Activated CD4-positive, alpha-beta T cell treated with anti-CD3 and anti-CD28 coated beads for 36 hours (primary cell): ENCODE results near the gene DFFA. TPM values are rescaled to one million over a fixed set of nuclear protein-coding genes. Genes with fewer than 3 reads are reported as not detected.
"Not testable (repeated sequence)": the region's sequence is repeated elsewhere in the genome, so short reads cannot be mapped to it uniquely, and the experiment has no call there.

Source experiments
- ATAC-seq: fragments of 200-7000 bp; cut with Tn5 transposase; one replicate; pipeline ENCODE4 v1.10.0; 2021; ENCODE audit warnings: mild to moderate bottlenecking, moderate library complexity
- CTCF ChIA-PET: fragments of 350-600 bp; sonication (Branson Sonifier 250); formaldehyde crosslinking; loops from one replicate; lab custom pipeline; 2021; ENCODE audit warnings: antibody characterized with exemption; lab: Charles Lee
- POLR2A ChIA-PET: fragments of 350-600 bp; sonication (Branson Sonifier 250); formaldehyde crosslinking; loops from one replicate; lab custom pipeline; 2021; ENCODE audit warnings: antibody characterized with exemption, inconsistent platforms; lab: Charles Lee
- DNase-seq: peaks from one replicate; pipeline ENCODE4 v3.0.0-alpha.2; 2020
- H3K27ac Mint-ChIP-seq: one replicate; pipeline ENCODE4 v1.8.0; 2021; ENCODE audit warnings: mixed read lengths
- H3K27me3 Mint-ChIP-seq: one replicate; pipeline ENCODE4 v1.8.0; 2021; ENCODE audit warnings: mixed read lengths
- H3K36me3 Mint-ChIP-seq: one replicate; pipeline ENCODE4 v1.8.0; 2021; ENCODE audit warnings: low read depth, mixed read lengths
- H3K4me1 Mint-ChIP-seq: one replicate; pipeline ENCODE4 v1.8.0; 2021; ENCODE audit warnings: mixed read lengths
- H3K4me3 Mint-ChIP-seq: one replicate; pipeline ENCODE4 v1.8.0; 2021; ENCODE audit warnings: mild to moderate bottlenecking, moderate library complexity, mixed read lengths
- H3K9me3 Mint-ChIP-seq: one replicate; pipeline ENCODE4 v1.8.0; 2021; ENCODE audit warnings: low read depth, mixed read lengths
- intact Hi-C, 2 experiments: fragments of 100-400 bp; cut with DNase I in 1 of 2; cut with micrococcal nuclease in 1 of 2; formaldehyde crosslinking; loops; one replicate each; pipeline versions ENCODE4 v1.14.2 to v1.15.1; 2022 to 2024; cut with DNase I, micrococcal nuclease
- total RNA-seq, 2 experiments: library from RNA; stranded (reverse); gene quantifications; one replicate each; pipeline ENCODE4 v1.2.3, GENCODE V29; 2021

The DFFA gene
- total RNA-seq, 2 experiments from 2014 or later: 45.7 to 46.4 TPM

DNA sequence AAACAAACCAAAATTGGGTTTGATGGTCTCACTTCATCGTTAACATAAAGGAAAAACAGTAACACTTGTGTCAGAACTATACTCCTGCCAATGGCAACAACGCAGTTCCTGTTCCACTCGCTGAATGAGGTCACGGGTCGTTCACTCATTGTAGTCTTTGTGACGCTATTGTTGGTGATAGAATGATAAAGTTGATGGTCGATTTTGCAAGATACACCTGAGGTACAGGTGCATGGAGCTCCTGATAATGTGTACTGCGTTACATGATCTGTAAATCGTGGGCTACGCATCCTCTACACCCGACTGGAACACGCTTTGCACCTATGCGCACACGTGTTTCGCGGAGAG, 42.5 kb downstream of the DFFA start:
- DNase-seq (peak; percentile 74), ATAC-seq (peak; percentile 24)
- Mint-ChIP-seq H3K27ac (peak overlapping the region; percentile 92), H3K4me1 (peaks cover 22% of the 10 kb centered on the region), H3K36me3 (no peaks in the 10 kb centered on the region), H3K4me3 (peak overlapping the region; percentile 76), H3K9me3 (no peaks in the 10 kb centered on the region), H3K27me3 (no peaks in the 10 kb centered on the region)
- intact Hi-C loops: loop anchor here (1.0 to 5.0 kb wide), 16 partner anchors 31 to 842 kb away; partner anchors contain the start of genes DFFA (in 2 of the 2), CTNNBIP1 (in 1 of the 2), LZIC (in 1 of the 2) and NMNAT1 (in 1 of the 2)
- POLR2A ChIA-PET: interaction anchor here (0.6 to 0.9 kb wide), 2 partner anchors 146 to 1479 kb away, joined by 3 read pairs; no protein-coding TSS in a partner anchor
- CTCF ChIA-PET: interaction anchor here (0.6 to 3.3 kb wide), 15 partner anchors 14 to 607 kb away, joined by 3 to 36 read pairs (median 4); partner anchors contain the start of genes DFFA, KIF1B, LZIC and NMNAT1

GRCh38 chr1:10428984-10429383, 43.3 kb downstream of the DFFA start:
- H3K9me3 Mint-ChIP-seq: no peaks in the 10 kb centered on the region
- ChIA-PET CTCF (interaction anchor here (0.5 to 3.3 kb wide), 12 partner anchors 15 to 775 kb away, joined by 3 to 36 read pairs (median 6); partner anchors contain the start of genes DFFA and KIF1B), POLR2A (no interaction called here)
- no peak for ATAC-seq
- intact Hi-C loops: loop anchor here (1.0 to 5.0 kb wide), 9 partner anchors 30 to 555 kb away; partner anchors contain the start of genes KIF1B (in 1 of the 2) and PGD (in 1 of the 2)
- peaks cover 22% of the 10 kb centered on the region for H3K4me1 Mint-ChIP-seq
- peak overlapping the region; percentile 76 for H3K4me3 Mint-ChIP-seq
- no peak for DNase-seq
- H3K27me3 Mint-ChIP-seq: no peaks in the 10 kb centered on the region
- no peaks in the 10 kb centered on the region for H3K36me3 Mint-ChIP-seq
- H3K27ac Mint-ChIP-seq: no peak overlapping the region

GRCh38 chr1:10426535-10426848, 45.8 kb downstream of the DFFA start:
- POLR2A ChIA-PET, DNase-seq, H3K9me3 Mint-ChIP-seq, H3K27me3 Mint-ChIP-seq, H3K36me3 Mint-ChIP-seq, H3K27ac Mint-ChIP-seq, ATAC-seq, CTCF ChIA-PET, H3K4me3 Mint-ChIP-seq: not testable (repeated sequence)
- intact Hi-C loops: loop anchor here in 1 of 2 experiments (5.0 kb wide), 1 partner anchor 474 kb away; no protein-coding TSS in a partner anchor
- H3K4me1 Mint-ChIP-seq: peaks cover 16% of the 10 kb centered on the region

DNA sequence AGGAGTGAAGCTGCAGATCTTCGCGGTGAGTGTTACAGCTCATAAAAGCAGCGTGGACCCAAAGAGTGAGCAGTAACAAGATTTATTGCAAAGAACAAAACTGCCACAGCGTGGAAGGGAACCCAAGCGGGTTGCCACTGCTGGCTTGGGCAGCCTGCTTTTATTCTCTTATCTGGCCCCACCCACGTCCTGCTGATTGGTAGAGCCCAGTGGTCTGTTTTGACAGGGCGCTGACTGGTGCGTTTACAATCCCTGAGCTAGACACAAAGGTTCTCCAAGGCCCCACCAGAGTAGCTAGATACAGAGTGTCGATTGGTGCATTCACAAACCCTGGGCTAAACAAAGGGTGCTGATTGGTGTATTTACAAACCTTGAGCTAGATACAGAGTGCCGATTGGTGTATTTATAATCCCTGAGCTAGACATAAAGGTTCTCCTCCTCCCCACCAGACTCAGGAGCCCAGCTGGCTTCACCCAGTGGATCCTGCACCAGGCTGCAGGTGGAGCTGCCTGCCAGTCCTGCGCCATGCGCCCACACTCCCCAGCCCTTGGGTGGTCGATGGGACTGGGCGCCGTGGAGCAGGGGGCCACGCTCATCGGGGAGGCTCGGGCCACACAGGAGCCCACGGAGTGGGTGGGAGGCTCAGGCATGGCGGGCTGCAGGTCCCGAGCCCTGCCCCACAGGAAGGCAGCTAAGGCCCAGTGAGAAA, 46.3 kb downstream of the DFFA start:
- peaks cover 11% of the 10 kb centered on the region for H3K4me1 Mint-ChIP-seq
- H3K4me3 Mint-ChIP-seq, DNase-seq, H3K9me3 Mint-ChIP-seq, H3K27ac Mint-ChIP-seq, H3K36me3 Mint-ChIP-seq, POLR2A ChIA-PET, ATAC-seq, H3K27me3 Mint-ChIP-seq: not testable (repeated sequence)
- CTCF ChIA-PET: interaction anchor here (0.6 kb wide), 1 partner anchor 67 kb away, joined by 3 read pairs; no protein-coding TSS in a partner anchor
- intact Hi-C loops: loop anchor here in 1 of 2 experiments (5.0 kb wide), 1 partner anchor 474 kb away; no protein-coding TSS in a partner anchor

DNA sequence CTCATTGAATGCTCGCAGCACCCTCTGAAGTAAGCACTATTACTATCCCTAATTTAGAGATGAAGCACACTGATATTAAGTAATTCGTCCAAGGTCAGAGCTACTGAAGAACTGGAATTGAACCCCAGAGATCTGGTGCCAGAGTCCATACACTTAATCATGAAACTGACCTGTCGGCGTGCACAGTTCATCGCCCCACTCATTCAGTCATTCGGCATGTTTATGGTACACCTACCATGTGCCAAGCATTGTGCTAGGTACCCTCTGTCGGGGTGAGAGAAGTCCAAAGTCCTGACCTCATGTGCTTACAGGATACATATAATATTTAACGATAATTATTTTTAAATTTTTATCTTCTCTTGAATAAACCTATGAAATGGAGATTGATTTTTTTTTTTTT, 47.7 kb downstream of the DFFA start:
- CTCF ChIA-PET: no interaction called here
- POLR2A ChIA-PET: no interaction called here
- H3K4me1 Mint-ChIP-seq: peaks cover 6% of the 10 kb centered on the region
- no peak for ATAC-seq
- H3K27me3 Mint-ChIP-seq: no peaks in the 10 kb centered on the region
- no peak overlapping the region for H3K4me3 Mint-ChIP-seq
- H3K9me3 Mint-ChIP-seq: no peaks in the 10 kb centered on the region
- intact Hi-C loops: loop anchor here in 1 of 2 experiments (5.0 kb wide), 1 partner anchor 472 kb away; no protein-coding TSS in a partner anchor
- DNase-seq: no peak
- H3K36me3 Mint-ChIP-seq: peaks cover 7% of the 10 kb centered on the region
- H3K27ac Mint-ChIP-seq: no peak overlapping the region

GRCh38 chr1:10424034-10424433, 48.3 kb downstream of the DFFA start:
- DNase-seq (no peak), ATAC-seq (no peak)
- Mint-ChIP-seq H3K27me3 (no peaks in the 10 kb centered on the region), H3K9me3 (no peaks in the 10 kb centered on the region), H3K27ac (no peak overlapping the region), H3K4me1 (peaks cover 2% of the 10 kb centered on the region), H3K36me3 (peaks cover 12% of the 10 kb centered on the region), H3K4me3 (no peak overlapping the region)
- intact Hi-C loops: no loop called here
- CTCF ChIA-PET: no interaction called here
- POLR2A ChIA-PET: interaction anchor here (0.7 kb wide), 1 partner anchor 24 kb away, joined by 3 read pairs; no protein-coding TSS in a partner anchor

DNA sequence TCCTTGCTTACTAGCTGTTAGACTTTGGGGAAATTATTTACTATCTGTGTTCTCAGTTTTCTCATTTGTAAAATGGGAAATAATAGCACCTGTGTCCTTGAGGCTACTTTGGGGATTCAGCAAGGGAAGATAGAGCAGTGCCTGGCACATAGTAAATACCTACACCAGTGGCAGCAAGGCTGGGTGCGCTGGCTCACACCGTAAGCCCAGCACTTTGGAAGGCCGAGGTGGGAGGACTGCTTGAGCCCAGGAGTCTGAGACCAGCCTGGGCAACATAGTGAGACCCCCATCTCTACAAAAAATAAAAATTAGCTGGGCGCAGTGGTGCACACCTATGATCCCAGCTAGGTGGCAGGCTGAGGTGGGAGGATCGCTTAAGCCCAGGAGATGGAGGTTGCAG, 50.7 kb downstream of the DFFA start:
- no peaks in the 10 kb centered on the region for H3K27me3 Mint-ChIP-seq
- no peaks in the 10 kb centered on the region for H3K9me3 Mint-ChIP-seq
- POLR2A ChIA-PET: no interaction called here
- DNase-seq: no peak
- CTCF ChIA-PET: interaction anchor here (0.6 to 1.0 kb wide), 3 partner anchors 9 to 435 kb away, joined by 3 to 5 read pairs (median 3); no protein-coding TSS in a partner anchor
- peaks cover 20% of the 10 kb centered on the region for H3K36me3 Mint-ChIP-seq
- no peak for ATAC-seq
- no peak overlapping the region for H3K4me3 Mint-ChIP-seq
- H3K4me1 Mint-ChIP-seq: no peaks in the 10 kb centered on the region
- intact Hi-C loops: no loop called here
- no peak overlapping the region for H3K27ac Mint-ChIP-seq

- H3K4me1 Mint-ChIP-seq: peaks cover 6% of the 10 kb centered on the region
- DNase-seq: no peak
- ChIA-PET CTCF (no interaction called here), POLR2A (no interaction called here)
- intact Hi-C loops: no loop called here
- peaks cover 29% of the 10 kb centered on the region for H3K36me3 Mint-ChIP-seq
- no peak overlapping the region for H3K27ac Mint-ChIP-seq
- no peaks in the 10 kb centered on the region for H3K9me3 Mint-ChIP-seq
- no peak overlapping the region for H3K4me3 Mint-ChIP-seq
- no peak for ATAC-seq
- H3K27me3 Mint-ChIP-seq: no peaks in the 10 kb centered on the region
These were observed 53.0 kb downstream of the DFFA start for GRCh38 chr1:10419351-10419750.

DNA sequence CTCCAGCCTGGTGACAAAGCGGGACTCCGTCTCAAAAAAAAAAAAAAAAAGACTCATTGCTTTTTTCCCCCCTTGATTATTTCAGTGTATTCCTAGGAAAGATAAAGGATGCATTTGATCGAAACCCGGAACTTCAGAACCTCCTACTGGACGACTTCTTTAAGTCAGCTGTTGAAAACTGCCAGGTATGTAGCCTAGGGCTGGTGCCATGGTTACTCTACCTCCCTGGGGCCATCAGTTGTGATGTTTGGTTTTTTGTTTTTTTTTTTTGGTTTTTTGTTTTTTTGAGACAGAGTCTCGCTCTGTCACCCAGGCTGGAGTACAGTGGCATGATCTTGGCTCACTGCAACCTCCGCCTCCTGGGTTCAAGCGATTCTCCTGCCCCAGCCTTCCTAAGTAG, 53.6 kb downstream of the DFFA start:
- ATAC-seq, H3K9me3 Mint-ChIP-seq, DNase-seq, H3K4me3 Mint-ChIP-seq, CTCF ChIA-PET, H3K27ac Mint-ChIP-seq, intact Hi-C loops, H3K27me3 Mint-ChIP-seq, H3K4me1 Mint-ChIP-seq: not testable (repeated sequence)
- POLR2A ChIA-PET: interaction anchor here (0.6 kb wide), 2 partner anchors 47 to 253 kb away, joined by 3 to 4 read pairs; no protein-coding TSS in a partner anchor
- H3K36me3 Mint-ChIP-seq: peaks cover 29% of the 10 kb centered on the region

DNA sequence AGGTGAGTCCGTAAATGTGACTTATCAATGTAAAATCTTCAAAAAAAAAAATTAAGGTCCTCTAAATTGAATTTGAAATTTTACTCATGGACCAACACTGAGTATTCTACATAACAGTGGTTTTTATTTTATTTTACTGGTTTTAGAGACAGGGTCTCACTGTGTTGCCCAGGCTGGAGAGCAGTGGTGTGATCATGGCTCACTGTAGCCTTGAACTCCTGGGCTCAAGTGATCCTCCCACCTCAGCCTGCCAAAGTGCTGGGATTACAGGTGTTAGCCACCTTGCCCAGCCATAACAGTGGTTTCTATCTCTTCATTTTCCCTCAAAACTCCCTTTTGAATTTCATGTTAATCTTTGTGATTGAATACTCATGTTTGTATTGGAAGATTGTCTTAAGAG, 56.4 kb downstream of the DFFA start:
- ATAC-seq, DNase-seq, H3K4me1 Mint-ChIP-seq, POLR2A ChIA-PET, H3K9me3 Mint-ChIP-seq, intact Hi-C loops, H3K27me3 Mint-ChIP-seq, H3K4me3 Mint-ChIP-seq, H3K27ac Mint-ChIP-seq: not testable (repeated sequence)
- CTCF ChIA-PET: interaction anchor here (0.9 to 1.0 kb wide), 2 partner anchors 14 to 78 kb away, joined by 3 to 4 read pairs; partner anchors contain the start of gene CENPS
- peaks cover 49% of the 10 kb centered on the region for H3K36me3 Mint-ChIP-seq

DNA sequence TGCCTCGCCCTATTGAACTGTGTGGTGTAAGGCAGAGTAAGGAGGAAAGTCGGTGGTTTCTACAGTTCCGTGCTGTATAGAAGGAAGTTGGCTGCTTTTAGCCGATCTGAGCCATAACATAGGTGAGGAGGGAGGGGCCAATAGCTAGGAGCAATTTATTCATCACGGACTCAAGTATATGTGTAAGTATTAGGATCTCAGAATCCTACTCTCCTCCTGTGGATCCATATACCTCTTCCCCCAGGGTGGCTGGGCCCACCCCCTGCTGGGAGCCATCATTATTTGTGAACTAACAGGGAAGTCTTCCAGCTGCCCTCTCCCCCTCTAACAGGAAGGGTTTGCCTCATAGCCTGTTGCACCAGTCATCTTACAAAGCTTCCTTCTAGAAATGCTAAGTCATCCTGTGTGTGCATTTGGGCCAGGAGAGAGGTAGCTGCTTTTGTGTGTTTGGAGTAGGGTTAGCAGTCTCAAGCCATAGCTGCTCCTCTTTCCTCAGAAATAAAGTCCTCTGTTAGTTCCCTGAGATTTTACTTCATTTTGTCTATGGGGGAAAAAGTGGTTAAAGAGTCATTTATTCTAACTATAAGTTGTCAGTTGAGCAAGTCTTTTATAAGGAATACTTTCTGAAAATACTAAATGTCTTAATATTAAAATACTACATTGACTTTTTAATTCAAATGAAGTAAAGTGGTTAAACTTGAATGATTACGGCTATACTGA, 57.0 kb downstream of the DFFA start:
- intact Hi-C loops: no loop called here
- DNase-seq: no peak
- H3K27me3 Mint-ChIP-seq: no peaks in the 10 kb centered on the region
- peak overlapping the region; percentile 83 for H3K27ac Mint-ChIP-seq
- peak; percentile 68 for ATAC-seq
- H3K36me3 Mint-ChIP-seq: peaks cover 51% of the 10 kb centered on the region
- H3K4me1 Mint-ChIP-seq: peaks cover 6% of the 10 kb centered on the region
- no peak overlapping the region for H3K4me3 Mint-ChIP-seq
- POLR2A ChIA-PET: interaction anchor here (0.6 kb wide), 1 partner anchor 149 kb away, joined by 3 read pairs; no protein-coding TSS in a partner anchor
- no peaks in the 10 kb centered on the region for H3K9me3 Mint-ChIP-seq
- CTCF ChIA-PET: interaction anchor here (0.6 to 1.0 kb wide), 2 partner anchors 15 to 277 kb away, joined by 4 read pairs; partner anchors contain the start of gene CENPS
